ENCODE measurements around the gene HLTF.

GRCh38 chr3:149129326-149130205, 43.2 kb upstream of the HLTF start, which contains the start of gene HPS3:
- no peak; a peak in 1 of 4 replicates for TF ChIP-seq CTCF (conservative IDR thresholded peaks at IDR 0.05; ENCODE audit: low read depth in 2 of 2)
- TF ChIP-seq EZH2 (IDR thresholded peaks at IDR 0.05; ENCODE audit: low read depth, unreplicated experiment), result no peak
- no peak for TF ChIP-seq EZH2phosphoT487 (IDR thresholded peaks at IDR 0.05; ENCODE audit: unreplicated experiment)
- peak; percentile 88 for TF ChIP-seq CREB1 (CRISPR knock-in tag; IDR thresholded peaks at IDR 0.05; ENCODE audit: low read depth)
- TF ChIP-seq, protein P1, sequence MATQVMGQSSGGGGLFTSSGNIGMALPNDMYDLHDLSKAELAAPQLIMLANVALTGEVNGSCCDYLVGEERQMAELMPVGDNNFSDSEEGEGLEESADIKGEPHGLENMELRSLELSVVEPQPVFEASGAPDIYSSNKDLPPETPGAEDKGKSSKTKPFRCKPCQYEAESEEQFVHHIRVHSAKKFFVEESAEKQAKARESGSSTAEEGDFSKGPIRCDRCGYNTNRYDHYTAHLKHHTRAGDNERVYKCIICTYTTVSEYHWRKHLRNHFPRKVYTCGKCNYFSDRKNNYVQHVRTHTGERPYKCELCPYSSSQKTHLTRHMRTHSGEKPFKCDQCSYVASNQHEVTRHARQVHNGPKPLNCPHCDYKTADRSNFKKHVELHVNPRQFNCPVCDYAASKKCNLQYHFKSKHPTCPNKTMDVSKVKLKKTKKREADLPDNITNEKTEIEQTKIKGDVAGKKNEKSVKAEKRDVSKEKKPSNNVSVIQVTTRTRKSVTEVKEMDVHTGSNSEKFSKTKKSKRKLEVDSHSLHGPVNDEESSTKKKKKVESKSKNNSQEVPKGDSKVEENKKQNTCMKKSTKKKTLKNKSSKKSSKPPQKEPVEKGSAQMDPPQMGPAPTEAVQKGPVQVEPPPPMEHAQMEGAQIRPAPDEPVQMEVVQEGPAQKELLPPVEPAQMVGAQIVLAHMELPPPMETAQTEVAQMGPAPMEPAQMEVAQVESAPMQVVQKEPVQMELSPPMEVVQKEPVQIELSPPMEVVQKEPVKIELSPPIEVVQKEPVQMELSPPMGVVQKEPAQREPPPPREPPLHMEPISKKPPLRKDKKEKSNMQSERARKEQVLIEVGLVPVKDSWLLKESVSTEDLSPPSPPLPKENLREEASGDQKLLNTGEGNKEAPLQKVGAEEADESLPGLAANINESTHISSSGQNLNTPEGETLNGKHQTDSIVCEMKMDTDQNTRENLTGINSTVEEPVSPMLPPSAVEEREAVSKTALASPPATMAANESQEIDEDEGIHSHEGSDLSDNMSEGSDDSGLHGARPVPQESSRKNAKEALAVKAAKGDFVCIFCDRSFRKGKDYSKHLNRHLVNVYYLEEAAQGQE (IDR thresholded peaks at IDR 0.05; ENCODE audit: unreplicated experiment), result no peak

Data from GM23338 (cell line).